ENCODE data around the gene USP6NL.

DNA sequence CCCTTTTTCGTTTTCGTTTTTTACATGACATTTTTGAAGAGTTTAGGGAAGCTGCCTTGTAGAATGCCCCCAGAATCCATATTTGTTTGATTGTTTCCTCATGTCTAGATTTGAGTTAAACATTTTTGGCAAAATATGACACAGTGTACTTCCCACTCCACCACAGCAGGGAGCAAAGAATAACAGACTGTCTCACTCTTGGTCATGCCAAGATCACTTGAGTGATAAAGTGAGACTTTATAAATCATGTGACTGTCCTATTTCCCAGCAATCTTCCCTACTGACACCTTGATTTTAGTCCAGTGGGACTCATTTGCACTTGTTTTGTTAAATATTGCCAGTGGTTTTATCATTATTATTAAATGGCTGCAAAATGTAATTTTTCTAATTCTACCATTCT, 44.4 kb upstream of the USP6NL start:
- TF ChIP-seq EZH2 (IDR thresholded peaks at IDR 0.05; ENCODE audit: borderline replicate concordance, low read depth, low read length, severe bottlenecking) = no peak
- TF ChIP-seq, protein P1, sequence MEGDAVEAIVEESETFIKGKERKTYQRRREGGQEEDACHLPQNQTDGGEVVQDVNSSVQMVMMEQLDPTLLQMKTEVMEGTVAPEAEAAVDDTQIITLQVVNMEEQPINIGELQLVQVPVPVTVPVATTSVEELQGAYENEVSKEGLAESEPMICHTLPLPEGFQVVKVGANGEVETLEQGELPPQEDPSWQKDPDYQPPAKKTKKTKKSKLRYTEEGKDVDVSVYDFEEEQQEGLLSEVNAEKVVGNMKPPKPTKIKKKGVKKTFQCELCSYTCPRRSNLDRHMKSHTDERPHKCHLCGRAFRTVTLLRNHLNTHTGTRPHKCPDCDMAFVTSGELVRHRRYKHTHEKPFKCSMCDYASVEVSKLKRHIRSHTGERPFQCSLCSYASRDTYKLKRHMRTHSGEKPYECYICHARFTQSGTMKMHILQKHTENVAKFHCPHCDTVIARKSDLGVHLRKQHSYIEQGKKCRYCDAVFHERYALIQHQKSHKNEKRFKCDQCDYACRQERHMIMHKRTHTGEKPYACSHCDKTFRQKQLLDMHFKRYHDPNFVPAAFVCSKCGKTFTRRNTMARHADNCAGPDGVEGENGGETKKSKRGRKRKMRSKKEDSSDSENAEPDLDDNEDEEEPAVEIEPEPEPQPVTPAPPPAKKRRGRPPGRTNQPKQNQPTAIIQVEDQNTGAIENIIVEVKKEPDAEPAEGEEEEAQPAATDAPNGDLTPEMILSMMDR (IDR thresholded peaks at IDR 0.05; ENCODE audit: borderline replicate concordance, extremely low read depth, low read length, poor library complexity, severe bottlenecking) = no peak

Measured in DND-41 (cell line).